HG03460 (cell line): ENCODE results near the gene CAPN5.
"Not testable (repeated sequence)": the region's sequence is repeated elsewhere in the genome, so short reads cannot be mapped to it uniquely, and the experiment has no call there.

Experiments
- ATAC-seq: cut with Tn5 transposase; IDR thresholded peaks from one replicate; pipeline ENCODE4 v1.9.1; 2021; ENCODE audit not compliant: unreplicated experiment

CAPN5 gene

DNA sequence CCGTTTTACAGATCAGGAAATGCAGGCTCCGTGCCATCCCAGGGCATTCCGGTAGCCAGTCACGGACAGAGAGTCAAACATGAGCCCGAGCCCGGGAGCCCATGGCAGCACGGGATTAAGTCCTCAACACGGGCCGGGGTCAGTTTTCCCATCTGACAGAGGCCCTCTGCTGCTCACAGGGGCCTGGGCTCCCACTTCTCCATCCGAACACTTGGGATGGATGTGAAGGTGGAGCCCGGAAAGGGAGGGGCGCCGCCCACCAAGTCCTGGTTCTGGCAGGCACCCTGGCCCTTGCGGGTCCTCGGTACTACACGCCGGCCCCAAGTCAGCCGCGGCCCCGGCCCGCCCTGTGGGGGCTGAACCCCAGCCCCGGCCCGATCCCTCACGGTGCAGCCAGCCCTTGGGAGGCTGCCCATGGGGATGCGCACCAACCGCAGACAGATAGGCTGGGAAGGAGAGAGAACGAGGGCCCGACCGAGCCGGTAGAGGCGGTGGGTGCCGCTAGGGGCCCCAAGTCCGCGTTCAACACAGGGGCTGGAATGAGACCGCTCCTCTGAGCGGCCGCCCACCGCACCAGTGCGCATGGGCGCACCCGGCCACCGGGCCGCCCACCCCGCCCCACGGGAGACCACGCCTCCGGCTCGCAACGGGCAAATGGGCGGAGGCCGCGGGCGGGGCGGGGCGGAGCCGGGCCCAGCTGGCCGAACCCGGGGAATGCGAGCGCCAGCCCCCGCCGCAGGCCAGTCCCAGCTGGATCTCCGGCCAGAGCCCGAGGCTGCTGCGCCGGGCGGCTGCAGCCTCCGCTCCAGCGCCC lies at the start of gene CAPN5:
TSS of gene CAPN5 (plus strand) at position 743 of the 814 bp plus-strand sequence. CDS start 17,916 bp downstream, outside the sequence.
- ATAC-seq, result peak; percentile 81

DNA sequence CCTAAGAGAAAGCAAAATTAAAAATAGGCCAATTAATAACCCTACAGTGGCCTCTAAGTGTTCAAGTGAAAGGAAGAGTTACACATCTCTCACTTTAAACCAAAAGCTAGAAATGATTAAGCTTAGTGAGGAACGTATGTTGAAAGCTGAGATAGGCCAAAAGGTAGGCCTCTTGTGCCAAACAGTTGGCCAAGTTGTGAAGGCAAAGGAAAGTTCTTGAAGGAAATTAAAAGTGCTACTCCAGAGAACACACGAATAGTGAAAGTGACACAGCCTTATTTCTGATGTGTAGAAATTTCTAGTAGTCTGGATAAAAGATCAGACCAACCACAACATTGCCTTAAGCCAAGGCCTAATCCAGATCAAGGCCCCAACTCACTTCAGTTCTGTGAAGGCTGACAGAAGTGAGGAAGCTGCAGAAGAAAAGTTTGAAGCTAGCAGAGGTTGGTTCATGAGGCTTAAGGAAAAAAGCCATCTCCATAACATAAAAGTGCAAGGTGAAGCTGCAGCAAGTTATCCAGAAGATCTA lies 48.3 kb upstream of the CAPN5 start:
- not testable (repeated sequence) for ATAC-seq

DNA sequence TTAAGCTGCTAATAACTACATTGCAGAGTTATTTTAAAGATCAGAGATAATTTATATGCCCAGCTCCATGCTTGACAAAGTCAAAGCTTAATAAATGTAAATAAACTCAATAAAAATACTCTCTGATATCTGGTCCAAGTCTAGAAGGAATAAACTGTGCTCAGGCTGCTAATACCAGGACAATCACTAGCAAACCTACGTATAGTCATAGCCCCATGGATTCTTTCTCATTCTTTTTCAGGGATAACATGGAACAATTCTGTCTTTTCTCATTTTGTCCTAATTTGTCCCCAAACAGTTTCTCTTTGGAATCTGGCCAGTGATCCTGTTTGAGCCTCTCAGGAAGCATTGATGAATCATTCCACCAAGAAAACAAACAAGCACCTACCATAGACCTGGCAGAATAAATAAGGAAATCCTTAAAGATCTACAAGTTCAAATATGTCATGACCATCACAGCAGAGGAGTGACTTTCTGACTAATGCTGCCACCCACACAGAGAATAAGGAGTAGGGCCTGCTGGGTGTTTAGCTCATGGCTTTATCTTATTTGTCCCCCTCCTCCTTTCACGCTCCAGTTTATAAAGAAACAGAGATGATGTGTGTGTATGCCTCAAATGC lies 46.7 kb upstream of the CAPN5 start:
- no peak for ATAC-seq

DNA sequence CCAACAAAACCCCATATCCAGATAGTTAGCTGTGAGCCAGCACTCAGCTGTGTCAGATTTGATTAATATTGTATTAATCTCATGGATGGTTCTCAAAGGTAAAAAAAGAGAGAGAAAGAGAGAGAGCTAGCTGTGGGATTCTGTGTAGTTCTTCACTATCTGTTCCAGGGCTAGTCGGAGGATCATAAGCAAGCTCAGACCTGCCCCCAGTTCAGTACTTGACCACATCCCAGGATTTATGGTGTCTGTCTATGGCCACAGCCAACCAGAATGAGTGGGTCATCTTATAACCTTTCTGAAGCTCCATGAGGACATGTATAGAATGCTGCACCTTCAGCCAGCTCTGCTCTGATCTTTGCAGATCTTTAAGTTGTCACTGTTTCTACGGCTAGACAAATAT lies 46.0 kb upstream of the CAPN5 start:
- no peak for ATAC-seq

DNA sequence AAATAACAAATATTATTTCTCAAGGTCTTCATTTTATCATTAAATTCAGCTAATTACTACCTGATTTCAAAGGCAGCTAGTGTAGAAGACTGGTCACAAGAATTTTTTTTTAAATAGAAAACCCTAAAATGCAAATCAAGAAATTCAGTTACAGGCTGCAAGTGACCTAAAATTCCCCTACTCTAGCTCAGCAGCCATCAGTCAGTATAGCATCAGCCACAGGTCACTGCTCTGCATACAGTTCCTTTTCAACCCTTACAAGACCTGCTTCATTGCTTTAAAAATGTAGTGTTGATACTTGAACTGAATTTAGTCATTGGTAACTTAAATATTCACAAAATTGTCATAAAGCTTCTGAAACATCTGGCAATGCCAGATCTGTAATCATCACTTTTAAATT lies 42.0 kb upstream of the CAPN5 start:
- ATAC-seq, result no peak

DNA sequence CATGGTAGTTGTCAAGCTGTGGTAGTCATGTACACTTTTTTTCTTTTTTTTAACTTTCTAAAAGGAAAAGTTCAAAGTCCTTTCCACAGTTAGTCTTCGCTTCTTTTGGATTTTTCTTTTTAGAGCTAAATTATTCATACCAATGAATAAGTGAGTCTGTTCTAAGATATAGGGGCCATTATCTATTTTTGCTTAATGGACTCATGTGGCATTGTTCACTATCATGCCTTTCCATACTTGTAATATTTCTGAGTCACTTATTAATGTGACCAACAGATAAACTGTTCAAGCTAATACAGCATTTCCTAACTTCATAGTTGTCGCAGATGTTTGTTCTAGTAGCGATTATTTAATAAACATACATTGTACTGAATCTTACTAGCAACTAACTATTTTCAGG lies 40.5 kb upstream of the CAPN5 start:
- ATAC-seq, result no peak

DNA sequence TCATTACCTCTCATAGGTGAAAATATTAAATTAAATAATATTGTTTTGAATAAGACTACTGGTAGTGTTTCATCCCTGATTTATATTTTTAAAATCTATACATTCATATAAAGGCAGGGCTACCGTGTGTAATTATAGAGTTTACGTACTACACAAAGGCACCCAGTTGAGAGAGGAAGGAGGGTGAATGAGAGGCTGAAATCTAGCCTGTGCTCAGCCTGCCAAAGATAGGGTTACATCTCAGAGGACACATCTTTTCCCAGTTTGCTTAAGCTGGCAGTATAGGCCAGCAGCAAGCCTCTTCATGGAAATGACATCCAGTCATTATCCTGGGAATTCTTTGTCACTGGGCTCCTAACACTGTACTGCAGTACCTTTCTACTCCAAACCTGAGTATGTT lies 40.0 kb upstream of the CAPN5 start:
- ATAC-seq, result no peak

DNA sequence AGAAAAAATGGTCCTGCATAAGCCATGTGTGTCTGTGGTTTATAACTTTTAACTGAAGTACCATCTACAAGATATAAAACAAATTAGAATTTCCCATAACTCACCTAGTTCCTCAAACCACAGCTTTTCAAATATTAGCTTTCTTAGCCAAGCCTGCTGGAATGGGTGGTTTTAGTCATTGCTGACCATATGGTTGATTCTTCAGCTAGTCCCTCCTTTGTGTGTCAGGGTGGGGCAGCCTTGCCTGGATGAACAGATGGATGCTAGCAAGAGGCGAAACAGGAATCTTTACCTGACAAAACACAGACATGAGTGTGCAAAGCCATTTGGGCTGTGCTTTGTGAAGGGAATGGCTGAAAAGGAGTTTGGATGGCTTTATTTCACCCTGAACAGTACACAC lies 39.5 kb upstream of the CAPN5 start:
- no peak for ATAC-seq

DNA sequence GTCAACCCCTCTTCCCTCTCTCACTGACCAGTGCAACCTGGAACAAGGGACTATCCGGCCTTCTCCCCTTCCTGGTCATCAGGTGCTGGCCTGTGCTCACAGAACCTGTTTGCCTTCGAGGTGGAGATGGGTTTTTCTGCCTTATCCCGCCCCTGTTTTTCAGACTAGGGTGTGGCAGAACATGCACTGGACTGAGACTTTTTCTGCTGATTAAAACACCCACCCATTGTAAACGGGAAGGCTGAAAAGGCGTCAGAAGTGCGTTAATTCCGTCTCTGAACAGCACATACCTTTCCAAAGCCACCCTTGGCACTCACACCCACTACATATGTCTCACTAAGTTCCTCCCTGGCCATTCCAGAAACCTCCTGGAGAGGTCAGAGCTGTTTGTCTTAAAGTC lies 36.9 kb upstream of the CAPN5 start:
- no peak for ATAC-seq

DNA sequence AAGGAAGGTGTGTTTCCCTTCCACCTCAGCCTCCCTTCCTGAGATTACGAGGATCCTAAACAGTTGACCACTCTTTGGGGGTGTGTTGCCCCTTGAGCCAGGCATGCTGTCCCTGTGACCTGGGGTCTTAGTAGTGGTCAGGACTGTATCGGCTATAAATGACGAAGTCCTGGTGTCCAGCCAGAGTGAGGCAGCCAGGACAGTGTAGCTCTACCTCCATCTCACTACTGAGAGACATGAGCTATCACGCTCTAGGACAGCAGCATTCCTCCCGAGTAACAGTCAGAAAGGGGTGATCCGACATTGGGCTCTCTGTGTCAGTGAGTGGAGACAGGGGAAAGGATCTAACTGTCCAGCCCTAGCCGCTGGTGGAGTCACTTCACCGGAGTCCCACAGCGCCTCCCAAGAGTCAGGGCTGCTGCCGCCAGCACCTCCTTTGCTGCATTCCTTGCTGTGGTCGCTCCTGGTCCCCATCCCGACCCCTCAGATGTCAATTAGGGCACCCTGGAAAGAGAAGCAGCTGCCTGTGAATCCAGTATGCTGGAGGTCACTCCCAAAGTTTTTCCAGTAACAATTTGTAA lies 35.8 kb upstream of the CAPN5 start:
- no peak for ATAC-seq

DNA sequence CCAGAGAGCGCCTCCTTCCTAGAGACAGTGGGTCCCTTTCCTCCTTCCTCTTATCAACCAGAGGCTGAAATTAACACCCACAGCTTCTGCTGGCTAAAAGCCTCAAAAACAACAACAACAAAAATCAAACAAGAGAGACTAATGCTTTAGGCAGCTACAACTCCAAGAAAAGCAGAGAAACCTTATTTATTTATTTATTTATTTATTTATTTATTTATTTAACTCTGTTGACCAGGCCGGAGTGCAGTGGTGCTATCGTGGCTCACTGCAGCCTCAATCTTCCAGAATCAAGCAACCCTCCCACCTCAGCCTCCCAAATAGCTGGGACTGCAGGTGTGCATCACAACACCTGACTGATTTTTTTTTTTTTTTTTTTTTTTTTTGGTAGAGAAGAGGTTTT lies 35.2 kb upstream of the CAPN5 start:
- no peak for ATAC-seq

DNA sequence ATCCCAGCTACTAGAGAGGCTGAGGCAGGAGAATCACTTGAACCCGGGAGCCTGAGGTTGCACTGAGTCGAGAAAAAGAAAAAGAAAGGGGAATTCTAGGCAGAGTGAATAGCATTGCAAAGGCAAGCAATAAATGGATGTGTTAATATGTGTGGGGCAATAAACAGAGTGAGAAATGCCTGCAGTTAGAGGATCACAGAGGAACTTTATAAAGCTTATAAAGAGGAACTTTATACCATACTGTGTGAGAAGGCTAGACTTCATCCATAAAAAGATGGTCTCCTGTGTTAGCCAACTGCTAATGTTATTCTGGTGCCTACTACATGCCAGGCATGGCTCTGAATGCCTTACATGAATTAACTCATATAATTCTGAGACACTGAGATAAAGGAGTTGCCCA lies 31.7 kb upstream of the CAPN5 start:
- ATAC-seq, result no peak

DNA sequence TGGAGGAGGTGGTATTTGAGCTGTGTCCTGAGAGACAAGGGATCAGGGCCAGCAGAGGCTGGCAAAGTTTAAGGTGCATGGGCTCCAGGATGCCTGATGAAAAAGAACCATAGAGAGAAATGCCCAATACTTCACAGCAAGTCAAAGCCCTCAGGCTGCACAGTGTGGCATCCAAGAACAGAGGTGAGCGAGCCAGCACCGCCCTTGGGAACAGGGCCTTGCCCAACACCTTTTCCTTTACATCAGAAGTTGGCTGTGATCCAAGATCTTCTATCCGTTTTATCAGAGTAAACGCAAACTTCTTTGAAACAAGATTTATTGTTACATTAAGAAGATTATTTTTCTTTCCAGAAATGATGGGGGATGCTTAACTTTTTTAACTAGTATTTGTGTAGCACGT lies 31.2 kb upstream of the CAPN5 start:
- no peak for ATAC-seq

DNA sequence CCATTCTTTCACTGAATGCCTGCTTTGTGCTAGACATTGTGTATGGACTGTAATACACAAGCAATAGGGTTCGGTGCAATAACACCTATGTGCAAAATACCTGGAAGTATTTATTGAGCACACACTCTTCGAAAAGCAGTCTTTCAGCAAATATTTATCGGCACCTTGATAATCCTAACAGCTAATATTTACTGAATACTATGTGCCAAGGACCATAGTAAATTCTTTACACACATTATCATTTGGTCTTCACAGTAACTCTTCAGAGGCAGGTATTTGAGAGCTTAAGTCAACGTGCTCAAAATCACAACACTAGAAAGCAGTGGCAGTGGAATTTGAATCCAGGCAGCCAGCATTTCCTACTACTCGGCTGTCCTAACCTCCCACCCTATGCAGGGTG lies 30.4 kb upstream of the CAPN5 start:
- no peak for ATAC-seq

DNA sequence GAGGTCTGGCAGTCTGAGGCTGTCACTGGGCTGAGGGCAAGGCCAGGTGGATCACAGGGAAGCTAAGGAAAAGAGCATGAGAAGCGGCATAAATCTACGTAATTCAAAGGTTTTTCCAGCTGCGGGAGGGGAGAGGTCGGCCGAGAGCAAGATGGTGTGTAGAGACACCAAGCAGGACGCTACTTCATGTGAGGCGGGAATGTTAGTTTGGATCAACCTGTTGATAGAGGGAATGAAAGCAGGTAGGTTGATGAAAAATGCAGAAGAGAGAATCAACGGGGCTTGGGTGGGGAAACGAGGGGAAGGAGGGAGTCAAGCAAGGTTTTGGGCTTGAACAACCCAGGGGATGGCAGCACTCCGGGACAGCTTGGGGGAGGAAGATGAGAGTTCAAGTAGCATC lies 29.7 kb upstream of the CAPN5 start:
- ATAC-seq, result no peak

DNA sequence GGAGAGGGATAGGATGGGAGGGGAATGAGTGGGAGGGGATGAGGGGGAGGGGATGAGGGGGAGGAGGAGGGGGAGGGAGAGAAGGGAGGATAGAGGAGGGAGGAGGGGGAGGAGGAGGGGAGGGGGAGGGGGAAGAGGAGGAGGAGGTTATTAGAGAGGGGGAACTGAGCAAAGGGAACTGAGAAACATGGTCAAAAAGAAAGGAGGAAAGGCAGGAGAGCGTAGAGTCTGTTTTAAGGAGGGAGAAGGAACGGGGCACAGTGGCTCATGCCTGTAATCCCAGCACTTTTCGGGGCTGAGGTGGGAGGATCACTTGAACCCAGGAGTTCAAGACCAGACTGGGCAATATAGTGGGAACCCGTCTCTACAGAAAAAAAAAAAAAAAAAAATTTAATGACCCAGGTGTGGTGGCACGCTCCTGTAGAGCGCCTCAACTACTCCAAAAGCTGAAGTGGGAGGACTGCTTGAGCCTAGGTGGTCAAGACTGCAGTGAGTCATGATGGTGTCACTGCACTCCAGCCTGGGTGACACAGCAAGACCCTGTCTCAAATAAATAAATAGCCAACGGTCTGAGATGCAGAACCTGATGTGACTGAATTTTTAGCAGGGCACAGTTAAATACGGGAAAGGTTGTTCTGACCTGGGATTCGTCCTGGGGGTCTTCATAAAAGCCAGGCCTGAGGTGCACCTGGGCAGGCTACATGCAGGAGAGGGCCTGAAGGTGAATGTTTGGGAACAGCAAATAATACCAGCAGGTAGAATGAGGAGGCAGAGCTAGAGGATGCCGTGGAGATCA lies 28.5 kb upstream of the CAPN5 start:
- ATAC-seq, result no peak

DNA sequence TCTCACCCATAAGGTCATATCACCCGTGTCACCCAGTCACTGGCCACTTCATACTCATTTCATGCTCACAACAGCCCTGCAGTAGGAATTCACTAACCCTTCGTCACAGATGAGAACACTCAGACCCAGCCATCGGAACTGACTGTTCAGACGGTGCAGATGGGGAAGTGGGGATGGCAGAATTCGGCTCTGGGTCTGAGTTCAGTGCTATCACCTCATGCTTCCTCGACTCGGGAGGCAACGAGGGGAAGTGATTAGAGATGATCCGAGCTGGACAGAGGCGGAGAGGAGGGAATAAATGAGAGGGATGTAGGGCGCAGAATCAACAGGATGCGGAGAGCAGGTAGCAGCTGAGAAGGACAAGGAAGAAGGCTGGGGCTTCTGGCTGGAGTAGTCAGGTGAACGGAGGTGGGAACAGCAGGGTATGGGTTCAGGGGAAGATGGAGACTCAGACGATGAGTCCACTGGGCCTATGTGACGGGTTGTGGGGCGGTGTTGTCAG lies 27.9 kb upstream of the CAPN5 start:
- ATAC-seq, result no peak

DNA sequence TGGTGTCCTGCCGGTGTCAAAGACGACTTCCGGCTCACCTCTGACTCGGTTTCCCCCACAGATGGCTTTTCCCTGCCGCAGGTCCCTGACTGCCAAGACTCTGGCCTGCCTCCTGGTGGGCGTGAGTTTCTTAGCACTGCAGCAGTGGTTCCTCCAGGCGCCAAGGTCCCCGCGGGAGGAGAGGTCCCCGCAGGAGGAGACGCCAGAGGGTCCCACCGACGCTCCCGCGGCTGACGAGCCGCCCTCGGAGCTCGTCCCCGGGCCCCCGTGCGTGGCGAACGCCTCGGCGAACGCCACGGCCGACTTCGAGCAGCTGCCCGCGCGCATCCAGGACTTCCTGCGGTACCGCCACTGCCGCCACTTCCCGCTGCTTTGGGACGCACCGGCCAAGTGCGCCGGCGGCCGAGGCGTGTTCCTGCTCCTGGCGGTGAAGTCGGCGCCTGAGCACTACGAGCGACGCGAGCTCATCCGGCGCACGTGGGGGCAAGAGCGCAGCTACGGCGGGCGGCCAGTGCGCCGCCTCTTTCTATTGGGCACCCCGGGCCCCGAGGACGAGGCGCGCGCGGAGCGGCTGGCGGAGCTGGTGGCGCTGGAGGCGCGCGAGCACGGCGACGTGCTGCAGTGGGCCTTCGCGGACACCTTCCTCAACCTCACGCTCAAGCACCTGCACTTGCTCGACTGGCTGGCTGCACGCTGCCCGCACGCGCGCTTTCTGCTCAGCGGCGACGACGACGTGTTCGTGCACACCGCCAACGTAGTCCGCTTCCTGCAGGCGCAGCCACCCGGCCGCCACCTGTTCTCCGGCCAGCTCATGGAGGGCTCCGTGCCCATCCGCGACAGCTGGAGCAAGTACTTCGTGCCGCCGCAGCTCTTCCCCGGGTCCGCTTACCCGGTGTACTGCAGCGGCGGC lies 27.0 kb upstream of the CAPN5 start:
- ATAC-seq, result no peak

DNA sequence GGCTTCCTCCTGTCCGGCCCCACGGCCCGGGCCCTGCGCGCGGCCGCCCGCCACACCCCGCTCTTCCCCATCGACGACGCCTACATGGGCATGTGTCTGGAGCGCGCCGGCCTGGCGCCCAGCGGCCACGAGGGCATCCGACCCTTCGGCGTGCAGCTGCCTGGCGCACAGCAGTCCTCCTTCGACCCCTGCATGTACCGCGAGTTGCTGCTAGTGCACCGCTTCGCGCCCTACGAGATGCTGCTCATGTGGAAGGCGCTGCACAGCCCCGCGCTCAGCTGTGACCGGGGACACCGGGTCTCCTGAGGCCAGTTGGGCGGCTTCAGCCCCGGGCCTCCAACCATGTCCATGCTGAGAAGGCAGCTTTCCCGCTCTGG lies 26.4 kb upstream of the CAPN5 start:
- ATAC-seq, result no peak

DNA sequence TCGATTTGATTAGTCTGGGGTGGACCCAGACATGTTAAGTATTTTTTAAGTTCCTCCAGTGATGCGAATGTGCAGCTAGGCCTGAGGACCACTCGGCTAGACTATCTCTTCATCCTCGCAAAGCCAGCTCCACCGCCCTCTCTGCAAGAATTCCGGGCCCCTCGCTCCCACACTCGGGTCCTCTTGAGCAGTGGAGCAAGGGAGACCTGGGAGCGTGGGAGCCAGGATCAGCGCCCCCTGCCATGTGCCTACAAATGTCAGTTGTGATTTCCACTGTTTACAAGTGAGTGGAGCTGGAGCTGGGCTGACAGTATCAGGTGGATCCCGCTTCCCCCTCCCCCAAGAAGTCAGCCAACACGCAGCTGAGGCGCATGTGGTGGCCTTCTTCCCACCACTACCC lies 25.9 kb upstream of the CAPN5 start:
- no peak for ATAC-seq
